NCI-H146 treated with DMSO at 0.1 percent for 48 hours (cell line): ENCODE results near the gene PDXDC1.
"Not testable (repeated sequence)": the region's sequence is repeated elsewhere in the genome, so short reads cannot be mapped to it uniquely, and the experiment has no call there.

ENCODE experiments used
- DNase-seq: peaks from one replicate; lab custom pipeline; 2025; ENCODE audit not compliant: unreplicated experiment; lab: John Stamatoyannopoulos, UW

PDXDC1 gene

DNA sequence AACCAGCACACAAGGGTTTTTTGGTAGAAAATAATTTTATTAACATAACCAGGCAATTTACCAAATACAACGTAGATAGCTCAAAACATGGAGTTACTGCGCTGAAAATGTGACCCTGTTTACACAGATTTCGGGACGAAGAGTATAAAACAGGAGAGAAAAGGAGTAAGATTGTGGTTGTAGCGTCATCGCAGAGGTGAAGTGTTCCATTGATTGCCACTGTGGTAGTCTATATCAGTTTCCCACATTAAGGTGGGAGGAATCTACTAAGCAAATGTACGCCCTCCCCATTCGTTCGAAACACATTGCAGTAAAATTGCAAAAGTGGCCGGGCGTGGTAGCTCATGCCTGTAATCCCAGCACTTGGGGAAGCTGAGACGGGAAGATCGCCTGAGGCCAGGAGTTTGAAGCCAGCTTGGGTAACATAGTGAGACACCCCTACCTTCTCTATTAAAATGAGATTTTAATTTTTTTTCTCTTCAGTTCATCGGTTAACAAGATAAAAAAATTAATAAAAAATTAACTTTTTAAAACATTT, 972 bp upstream of the PDXDC1 start:
- DNase-seq: not testable (repeated sequence)

DNA sequence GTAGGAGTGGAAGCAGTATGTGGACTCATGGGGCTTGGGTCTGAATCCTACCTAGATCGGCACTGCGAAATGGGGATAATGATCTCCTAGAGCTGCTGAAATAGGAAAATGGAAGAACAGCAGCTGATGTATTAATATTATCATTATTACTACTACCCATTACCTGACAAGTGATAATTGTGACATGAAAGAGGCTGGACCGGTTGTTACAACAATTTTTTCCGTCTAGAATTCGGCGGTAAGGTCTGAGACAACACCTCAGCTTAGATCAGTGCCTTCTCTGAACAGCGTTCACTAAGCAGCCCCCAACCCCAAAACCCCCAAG, 533 bp upstream of the PDXDC1 start:
- DNase-seq: not testable (repeated sequence)

DNA sequence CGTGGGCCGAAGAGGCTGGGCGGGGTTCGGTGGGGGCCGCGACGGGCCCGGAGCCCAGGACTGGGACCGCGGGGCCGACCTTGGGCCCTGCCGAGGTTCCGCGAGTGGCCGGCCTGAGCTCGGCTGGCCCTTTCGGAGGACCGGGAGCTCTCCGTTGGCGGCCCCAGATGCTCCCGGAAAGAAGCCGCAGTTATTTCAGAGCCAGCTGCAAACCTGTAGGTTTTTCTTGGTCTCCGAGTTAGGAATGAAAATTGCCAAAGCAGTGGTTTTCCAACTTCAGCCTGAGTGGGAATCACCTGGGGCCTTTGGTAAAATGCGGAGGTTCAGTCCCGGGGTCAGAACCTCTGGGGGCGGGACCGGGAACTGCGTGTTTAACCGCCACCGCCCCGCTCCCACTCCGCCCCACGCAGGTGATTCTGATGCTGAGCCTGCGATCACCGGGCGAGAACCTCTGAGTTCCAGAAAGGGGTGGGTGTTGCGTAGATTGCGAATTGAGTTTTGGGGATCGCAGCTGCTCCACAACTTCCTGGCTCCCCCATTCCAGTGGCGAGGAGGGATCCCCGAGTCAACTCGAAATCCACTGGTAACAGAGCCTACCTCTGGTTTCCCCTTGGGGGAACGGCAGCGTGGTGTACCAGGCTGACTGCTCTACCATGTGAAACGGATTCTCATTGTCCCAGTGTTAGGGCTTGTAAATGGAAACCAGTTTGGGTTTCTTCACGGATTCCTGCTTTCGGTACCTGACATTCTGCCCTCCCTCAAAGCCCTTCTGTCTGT, 780 bp downstream of the PDXDC1 start:
- DNase-seq: not testable (repeated sequence)

DNA sequence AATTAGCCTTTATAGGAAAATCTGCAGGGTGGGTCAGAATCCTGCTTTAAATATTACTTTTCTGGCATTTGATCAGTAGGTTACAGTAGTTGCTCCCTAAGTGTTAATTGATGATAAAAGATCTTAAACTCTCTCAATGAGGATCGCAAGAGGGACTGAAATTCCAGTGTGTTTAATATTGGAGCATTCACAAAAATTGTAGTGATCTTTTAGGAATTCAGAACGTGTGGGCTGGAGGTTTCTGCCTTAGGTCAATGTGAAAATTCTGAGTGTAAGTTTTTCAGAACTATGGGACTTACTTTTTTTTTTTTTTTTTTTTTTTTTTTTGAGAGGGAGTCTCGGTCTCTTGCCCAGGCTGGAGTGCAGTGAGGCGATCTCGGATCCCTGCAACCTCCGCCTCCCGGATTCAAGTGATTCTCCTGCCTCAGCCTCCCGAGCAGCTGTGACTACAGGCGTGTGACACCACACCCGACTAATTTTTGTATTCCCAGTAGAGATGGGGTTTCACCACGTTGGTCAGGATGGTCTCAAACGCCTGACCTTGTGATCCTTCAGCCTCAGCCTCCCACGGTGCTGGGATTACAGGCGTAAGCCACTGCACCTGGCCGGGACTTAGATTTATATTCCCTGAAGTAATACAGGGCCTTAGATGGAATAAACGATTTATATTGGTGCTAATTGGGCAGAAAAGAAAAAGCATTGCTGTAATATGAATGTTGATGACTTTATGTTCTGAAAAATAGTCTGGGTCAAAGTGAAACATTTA, 2.3 kb downstream of the PDXDC1 start:
- DNase-seq: not testable (repeated sequence)

DNA sequence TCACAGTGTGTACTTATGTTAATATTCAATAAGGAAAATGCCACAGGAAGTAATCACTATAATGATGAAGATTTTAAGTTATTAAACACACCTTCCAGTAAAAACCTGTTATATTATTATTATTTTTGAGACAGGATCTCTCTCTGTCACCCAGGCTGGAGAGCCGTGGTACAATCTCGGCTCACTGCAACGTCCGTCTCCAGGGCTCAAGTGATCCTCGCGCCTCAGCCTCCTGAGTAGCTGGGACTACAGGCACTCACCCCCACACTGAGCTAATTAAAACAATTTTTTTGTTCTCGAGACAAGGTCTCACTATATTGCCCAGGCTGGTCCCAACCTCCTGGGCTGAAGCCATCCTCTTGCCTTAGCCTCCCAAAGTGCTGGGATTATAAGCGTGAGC, 3.5 kb downstream of the PDXDC1 start:
- DNase-seq: not testable (repeated sequence)

DNA sequence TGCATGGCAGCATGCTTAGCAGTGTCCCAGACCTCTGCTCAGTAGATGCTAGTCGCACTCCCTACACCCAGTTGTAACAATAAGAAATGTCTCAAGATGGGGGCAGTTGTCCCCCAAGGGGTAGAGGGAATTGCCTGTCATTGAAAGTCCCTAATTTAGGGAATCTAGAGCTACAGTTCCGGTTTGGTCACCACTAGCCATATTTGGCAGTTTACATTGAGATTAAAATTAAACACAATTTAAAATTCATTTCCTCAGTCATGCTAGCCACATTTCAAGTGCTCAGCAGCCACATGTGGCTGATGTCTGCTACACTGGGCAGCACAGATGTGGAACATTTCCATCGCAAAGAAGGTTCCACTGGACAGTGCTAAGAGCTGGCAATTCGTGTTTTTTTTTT, 4.1 kb downstream of the PDXDC1 start:
- DNase-seq: not testable (repeated sequence)

DNA sequence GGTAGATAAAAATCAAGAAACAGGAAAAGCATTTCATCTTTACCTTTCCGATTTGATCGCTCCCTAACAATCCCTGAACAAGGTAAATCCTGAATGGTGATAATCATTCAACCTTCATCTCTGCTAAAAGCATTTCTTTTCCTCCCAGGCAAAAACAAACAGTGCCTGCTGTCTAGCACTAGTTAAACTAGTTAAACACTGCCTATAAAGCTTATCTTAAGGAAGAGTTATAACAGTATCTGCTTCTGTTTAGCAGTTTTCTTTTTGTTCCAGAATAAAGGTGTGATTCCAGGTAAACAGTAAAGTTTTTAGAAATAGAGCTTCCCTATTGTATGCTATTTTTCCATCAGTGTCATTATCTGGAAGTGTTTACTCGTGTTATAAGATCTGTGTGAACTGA, 6.4 kb downstream of the PDXDC1 start:
- peak; percentile 75 for DNase-seq

DNA sequence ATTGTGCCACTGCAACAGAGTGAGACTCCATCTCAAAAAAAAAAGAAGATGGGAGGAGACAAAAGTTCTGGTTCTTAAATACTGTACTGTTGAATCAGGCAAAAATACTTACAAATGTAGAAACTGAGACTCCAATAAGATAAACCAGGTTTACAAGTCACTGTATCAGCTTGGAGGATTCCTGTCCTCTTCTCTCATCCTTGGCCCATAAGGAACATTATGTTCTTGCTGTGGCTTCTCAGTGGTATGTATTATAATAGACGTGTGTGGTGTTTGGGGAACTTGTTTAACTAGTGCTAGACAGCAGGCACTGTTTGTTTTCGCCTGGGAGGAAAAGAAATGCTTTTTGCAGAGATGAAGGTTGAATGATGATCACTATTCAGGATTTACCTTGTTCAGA, 7.7 kb downstream of the PDXDC1 start:
- DNase-seq: not testable (repeated sequence)

DNA sequence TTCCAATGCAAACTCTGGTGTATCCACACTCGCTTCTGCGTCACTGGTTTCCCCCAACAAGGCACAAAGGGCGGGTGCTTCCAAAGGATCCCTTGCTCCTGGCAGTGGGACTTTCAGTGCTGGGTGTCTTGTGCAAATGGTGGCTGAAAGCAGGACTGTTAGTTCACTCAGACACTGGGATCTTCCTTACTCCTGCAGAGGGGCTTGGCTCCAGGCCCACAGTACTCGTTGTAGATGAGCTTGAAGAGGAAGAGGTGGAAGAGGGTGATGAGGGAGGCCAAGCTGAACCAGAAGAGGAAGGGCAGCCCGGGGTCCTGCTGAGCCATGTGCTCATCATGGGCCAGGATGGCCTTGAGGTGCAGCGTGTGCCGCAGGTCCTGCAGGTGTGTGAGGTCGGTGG, 13.3 kb downstream of the PDXDC1 start:
- not testable (repeated sequence) for DNase-seq

DNA sequence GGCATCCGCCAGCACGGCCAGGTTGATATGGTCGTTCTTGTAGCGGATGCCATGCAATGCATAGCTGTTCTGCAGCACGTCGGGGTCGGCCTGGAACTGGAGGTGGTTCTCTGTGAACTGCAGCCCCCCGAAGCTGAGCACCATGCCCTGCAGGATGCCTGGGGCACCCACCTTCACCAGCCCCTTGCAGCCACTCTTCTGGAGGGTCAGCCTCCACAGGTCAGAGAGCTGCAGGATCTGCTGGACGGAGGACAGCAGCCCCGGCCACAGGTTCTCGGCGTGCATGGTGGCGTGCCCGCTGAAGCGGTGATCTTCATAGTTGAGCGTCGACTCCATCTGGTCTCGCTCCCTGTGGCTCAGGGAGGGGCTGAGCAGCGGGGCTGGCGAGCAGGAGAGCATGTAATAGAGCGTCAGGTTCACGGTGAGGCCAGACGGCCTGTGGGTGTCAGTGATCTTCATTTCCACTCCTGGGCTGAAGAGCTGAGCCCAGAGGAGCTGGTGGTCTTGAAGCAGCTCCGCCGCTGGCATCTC, 13.9 kb downstream of the PDXDC1 start:
- DNase-seq: not testable (repeated sequence)

DNA sequence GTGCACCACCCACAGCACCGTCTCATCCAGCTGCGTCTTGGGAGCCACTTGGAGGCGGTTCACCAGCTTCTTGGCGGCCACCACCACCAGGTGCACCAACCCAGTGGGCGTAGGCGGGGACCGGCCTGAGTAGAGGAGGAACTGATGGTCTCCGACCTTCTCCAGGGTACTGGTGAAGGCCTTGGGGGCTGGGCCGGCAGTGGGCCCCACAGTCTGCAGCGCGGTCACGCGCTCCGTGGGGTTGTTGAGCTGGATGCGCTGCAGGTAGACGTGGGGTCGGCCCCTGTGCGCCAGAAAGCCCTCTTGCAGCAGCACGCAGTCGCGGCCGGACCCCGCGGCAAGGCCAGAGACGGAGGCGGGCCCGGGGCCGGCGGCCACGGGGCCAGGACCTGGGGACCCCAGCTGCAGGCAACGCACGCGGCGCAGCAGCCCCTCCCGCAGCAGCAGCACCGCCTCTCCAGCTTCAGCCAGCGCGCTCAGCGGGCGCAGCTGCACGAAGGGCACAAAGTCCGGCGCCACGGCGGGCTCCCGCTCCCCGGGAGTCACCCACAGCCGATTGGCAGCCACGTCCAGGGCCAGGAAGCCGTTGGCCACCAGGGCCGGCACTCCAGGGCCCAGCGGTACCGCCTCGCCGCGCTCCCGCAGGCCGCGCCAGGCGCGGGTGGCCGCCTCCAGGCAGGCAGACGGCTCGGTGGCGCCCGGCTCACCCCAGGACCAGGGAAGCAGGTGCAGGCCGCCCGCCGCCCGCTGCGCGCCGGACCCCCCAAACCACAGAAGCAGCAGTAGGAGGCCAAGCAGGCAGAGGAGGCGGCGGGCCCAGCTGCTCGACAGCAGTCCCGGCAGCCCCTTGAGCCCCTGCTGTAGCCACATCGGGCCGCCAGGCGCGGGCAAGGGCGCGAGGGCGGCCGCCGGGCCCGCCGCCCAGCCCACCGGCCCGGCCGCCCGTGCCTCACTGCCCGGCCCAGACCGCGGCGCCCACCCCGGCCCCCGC, 14.8 kb downstream of the PDXDC1 start:
- not testable (repeated sequence) for DNase-seq

DNA sequence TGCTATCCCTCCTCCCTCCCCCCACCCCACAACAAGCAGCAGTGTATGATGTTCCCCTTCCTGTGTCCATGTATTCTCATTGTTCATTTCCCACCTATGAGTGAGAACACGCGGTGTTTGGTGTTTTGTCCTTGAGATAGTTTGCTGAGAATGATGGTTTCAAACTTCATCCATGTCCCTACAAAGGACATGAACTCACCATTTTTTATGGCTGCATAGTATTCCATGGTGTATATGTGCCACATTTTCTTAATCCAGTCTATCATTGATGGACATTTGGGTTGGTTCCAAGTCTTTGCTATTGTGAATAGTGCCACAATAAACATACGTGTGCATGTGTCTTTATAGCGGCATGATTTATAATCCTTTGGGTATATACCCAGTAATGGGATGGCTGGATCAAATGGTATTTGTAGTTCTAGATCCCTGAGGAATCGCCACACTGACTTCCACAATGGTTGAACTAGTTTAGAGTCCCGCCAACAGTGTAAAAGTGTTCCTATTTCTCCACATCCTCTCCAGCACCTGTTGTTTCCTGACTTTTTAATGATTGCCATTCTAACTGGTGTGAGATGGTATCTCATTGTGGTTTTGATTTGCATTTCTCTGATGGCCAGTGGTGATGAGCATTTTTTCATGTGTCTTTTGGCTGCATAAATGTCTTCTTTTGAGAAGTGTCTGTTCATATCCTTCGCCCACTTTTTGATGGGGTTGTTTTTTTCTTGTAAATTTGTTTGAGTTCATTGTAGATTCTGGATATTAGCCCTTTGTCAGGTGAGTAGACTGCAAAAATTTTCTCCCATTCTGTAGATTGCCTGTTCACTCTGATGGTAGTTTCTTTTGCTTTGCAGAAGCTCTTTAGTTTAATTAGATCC, 18.7 kb downstream of the PDXDC1 start:
- not testable (repeated sequence) for DNase-seq

DNA sequence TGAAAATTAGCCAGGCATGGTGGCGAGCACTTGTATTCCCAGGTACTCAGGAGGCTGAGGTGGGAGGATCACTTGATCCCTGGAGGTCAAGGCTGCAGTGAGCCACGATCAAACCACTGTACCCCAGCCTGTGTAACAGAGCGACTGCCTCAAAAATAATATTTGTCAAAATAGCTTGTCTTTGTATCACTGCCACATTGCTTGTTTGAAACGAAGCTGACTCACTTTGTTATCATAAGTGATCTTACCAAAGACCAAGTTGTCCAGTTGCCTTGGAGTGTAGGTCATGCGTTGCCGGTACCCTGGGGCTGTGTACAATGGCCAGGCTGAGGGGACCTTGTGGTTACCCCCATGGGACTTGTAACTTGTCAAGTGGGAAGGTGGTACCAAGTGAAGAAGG, 21.9 kb downstream of the PDXDC1 start:
- DNase-seq: not testable (repeated sequence)

DNA sequence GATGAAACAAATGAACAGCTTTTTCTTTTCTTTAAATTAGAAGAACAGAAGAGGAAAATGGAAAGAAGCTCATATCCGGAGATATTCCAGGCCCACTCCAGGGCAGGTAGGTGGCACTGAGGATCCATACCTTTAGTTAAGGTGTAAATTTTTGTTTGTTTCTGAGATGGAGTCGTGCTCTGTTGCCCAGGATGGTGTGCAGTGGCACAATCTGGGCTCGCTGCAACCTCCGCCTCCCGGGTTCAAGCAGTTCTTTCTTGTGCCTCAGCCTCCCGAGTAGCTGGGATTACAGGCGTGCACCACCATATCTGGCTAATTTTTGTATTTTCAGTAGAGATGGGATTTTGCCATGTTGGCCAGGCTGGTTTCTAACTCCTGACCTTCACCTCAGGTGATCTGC, 23.5 kb downstream of the PDXDC1 start:
- not testable (repeated sequence) for DNase-seq

DNA sequence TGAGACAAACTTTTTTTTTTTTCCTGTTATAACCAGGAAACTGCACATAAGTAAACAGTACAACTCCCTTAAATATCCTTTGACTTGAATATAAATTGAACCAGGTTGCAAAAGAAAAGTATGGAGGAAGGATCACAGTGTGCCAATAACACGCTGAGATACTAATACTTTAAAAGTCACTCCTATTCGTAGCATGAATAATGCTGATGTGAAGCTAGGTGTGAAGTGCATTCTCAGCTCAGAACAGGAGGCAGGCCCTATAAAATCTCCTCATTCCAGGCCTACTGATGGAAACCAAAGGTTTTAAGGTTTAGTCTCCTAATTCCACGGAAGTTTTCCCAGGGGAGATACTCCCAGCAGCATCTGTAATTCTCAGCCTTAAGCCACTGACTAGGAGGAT, 25.0 kb downstream of the PDXDC1 start:
- DNase-seq: not testable (repeated sequence)

DNA sequence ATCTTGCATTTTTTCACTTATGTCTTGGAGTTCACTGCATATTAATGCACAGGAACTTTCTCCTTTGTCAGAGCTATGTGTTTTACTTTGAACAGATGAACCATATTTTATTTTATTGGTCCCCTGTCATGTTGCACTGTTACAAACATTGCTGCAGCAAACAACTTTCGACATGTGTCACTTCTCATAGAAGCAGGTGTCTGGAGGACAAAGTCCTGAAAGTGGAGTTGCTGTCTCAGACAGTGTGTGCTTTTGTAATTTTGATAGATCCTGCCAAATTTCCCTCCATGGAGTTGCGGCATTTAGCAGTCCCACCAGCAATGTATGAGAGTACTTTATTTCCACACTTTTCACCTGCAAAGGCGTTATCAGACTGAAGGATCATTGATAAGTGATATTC, 27.6 kb downstream of the PDXDC1 start:
- DNase-seq: not testable (repeated sequence)

DNA sequence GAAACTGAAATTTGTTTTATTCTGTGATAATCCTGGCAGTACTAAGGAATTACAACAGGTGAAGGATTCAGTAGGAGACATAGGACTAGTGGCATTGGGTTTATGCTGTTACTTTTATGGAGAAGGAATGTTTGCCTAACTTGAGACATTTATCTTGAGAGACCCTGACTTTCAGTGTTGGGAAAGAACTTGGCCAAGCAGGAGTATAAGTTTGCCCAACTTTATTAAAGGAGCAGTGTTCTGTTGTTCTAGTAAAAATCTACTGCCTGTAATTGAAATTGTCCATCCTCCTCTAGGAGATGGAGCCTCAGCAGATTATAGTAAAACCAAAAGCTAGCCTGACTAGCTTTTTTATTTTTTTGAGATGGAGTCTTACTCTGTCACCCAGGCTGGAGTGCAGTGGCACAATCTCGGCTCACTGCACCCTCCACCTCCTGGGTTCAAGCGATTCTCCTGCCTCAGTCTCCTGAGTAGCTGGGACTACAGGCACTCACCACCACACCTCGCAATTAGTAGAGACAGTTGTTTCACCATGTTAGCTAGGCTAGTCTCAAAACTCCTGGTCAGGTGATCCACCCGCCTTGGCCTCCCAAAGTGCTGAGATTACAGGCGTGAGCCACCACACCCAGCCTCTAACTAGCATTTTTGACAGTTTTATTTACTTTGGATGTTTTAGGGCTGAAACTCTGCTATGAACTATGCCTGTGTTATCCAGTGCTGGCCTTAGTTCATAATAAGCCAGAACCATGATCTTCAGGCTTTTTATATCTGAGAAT, 30.7 kb downstream of the PDXDC1 start:
- DNase-seq: not testable (repeated sequence)

DNA sequence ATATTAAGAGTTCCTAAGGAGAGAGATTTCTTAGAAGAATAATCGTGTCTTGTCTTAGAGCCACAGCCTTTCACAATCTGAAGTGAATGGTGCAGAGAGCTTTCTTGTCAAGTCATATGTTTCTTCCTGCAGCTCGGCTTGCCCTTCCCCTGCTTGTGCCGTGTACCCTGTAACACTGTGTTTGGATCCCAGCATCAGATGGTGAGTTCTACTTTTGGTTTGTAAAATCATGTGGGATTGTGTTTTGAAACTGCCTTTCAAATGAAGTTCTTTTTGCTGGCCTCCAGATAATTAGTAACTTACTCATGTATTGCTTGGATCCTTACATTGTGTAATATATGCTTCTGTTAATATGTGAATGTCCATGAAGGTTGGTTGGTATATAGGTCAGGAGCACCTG, 33.8 kb downstream of the PDXDC1 start:
- DNase-seq: not testable (repeated sequence)

DNA sequence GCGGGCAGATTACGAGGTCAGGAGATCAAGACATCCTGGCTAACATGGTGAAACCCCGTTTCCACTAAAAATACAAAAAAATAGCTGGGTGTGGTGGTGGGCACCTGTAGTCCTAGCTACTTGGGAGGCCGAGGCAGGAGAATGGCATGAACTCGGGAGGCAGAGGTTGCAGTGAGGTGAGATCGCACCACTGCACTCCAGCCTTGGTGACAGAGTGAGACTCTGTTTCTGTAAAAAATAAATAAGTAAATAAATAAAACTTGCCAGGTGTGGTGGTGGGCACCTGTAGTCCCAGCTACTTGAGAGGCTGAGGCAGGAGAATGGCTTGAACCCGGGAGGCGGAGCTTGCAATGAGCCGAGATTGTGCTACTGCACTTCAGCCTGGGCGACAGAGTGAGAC, 38.1 kb downstream of the PDXDC1 start:
- not testable (repeated sequence) for DNase-seq
